ENCODE data around the gene DHRS1.

Gene DHRS1

GRCh38 chr14:24241829-24242443 is 57.6 kb downstream of the DHRS1 start:
- peak; percentile 89 for DNase-seq

Data from fibroblast of upper back skin (primary cell).